NCI-H748 (cell line): ENCODE measurements around the gene DGKB.
"Not testable (repeated sequence)": the region's sequence is repeated elsewhere in the genome, so short reads cannot be mapped to it uniquely, and the experiment has no call there.

Experiments used
- DNase-seq: peaks from one replicate; lab custom pipeline; 2025; ENCODE audit not compliant: unreplicated experiment; lab: John Stamatoyannopoulos, UW

The DGKB gene

DNA sequence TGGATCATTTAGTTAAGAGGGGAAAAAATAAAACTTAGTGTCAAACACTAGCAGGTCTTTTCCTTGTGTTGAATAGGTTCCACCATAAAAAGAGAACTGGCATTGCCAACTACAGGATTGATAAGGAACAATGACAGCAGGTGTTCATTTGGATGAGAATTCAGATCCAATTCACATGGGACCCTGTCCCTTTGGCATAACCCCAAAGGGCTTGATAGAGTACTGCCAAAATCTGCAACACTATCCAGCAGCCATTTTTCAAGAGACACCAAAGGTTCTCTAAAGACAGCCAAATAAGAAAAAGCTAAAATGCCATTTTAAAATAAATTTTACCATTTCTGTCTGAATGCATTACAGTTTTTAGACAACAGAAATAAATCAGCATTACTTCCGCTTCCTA, 422.3 kb downstream of the DGKB start:
- DNase-seq, result no peak

DNA sequence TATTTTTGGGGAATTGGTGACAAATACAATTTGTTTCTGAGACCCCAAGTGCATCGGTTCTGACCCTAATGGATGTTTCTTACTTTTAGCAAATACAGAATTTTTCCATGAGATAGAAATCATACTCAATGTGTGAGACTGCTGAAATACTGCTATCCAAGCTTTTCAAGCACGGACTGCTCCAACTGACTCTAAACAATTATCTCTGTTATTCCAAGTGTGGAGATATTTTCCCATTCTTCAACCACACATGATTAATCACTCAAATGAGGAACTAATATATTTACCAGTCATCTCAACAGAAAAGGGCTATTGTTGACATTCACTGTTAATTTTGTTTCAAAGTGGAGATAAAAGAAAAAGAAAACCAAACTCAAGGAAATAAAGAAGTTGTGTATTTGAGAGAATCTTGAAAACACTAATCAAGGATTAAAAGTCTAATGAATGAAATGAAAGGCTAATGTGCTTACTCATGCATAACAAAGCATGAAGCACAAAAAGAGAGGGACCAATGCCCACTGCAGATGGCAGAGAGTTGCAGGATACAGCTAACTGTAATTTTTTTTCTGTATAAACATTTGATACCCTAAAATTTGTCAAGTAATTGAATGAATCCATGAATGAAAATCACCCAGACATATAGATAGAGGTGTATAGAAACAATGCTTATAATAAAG, 423.6 kb downstream of the DGKB start:
- DNase-seq, result no peak

DNA sequence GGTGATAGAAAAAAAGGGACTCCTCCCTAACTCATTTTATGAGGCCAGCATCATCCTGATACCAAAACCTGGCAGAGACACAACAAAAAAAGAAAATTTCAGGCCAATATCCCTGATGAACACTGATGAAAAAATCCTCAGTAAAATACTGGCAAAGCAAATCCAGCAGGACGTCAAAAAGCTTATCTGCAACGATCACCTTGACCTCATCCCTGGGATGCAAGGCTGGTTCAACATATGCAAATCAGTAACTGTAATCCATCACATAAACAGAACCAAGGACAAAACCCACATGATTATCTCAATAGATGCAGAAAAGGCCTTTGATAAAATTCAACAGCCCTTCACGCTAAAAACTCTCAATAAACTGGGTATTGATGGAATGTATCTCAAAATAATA, 440.8 kb downstream of the DGKB start:
- DNase-seq, result not testable (repeated sequence)

DNA sequence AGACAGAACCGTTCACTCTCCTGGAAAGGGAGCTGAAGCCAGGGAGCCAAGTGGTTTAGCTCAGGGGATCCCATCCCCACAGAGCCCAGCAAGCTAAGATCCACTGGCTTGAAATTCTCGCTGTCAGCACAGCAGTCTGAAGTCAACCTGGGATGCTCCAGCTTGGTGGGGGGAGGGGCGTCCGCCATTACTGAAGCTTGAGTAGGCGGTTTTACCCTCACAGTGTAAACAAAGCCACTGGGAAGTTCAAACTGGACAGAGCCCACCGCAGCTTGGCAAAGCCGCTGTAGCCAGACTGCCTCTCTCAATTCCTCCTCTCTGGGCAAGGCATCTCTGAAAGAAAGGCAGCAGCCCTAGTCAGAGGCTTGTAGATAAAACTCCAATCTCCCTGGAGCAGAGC, 443.7 kb downstream of the DGKB start:
- DNase-seq, result not testable (repeated sequence)

DNA sequence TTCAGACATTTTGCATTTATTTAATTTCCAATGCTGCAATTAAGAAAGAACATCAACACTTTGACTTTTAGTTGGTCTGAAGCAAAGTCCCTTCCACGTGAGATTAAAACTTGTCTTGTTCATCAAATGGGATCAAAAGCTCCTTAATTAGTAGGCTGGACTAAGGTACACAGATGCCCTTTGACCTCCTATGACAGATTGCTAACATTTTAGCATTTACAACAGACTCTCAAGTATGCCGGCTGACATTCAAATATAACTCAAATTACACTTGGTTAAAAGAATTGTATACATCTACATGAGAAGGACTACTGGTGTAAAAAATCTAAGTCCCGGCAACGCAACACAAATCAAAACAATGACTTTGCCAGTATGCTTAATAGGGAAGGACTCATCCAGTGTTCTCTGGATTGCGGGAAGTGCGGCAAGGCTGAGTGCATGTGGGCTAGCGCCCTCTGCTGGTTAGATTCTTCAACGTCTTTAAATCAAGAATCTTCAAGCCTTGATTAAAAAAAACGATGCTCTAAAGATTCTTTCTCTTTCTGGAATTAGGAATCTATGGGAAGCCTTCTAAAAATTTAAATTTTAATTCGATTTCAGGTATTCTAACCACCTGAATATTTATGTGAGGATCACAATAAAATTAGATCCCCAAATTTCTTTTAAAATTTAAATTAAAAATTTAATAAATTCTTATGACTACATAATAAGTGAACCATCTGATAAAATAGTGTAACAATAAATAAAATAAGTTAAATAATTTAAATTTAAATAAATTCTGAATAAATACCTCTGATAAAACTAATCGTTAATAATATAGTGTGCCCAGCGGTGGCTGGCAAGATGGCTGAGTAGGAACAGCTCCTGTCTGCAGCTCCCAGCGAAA, 444.7 kb downstream of the DGKB start:
- DNase-seq, result peak; percentile 91

DNA sequence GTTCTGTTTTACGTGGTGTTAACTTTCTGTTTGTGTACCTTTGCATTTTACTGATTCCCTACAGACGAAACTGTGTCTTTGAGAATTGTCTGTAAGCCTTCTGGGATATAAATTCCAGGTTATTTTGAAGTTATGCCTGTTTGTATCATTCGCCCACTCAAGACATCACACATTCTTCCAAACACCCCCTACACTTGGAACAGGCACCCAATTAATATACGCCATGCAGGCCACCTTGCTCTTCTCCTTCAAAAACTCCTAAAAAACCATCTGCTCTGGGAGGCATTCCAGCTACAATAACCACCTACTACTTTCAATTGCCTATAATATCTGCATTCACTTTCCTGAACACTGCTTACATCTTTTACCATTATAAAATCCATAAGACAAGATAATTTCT, 453.3 kb downstream of the DGKB start:
- no peak for DNase-seq

DNA sequence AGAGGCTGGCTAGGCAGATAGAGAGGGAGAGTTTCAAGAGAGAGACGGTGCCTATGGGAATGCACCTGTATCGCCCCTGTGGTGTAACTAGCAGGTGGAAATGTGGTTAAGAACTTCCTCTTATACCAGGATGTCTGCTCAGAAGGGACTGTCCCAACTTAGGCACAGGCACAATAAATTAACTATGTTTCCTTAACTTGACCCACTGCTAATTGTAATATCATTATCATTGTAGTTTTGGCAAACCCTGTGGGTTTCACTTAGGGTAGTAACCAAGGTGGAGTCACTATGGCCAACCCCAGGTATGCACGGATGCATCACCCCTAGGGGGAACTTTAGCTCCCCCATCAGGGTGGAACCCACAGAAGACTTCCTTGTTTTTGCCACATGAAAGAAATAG, 455.7 kb downstream of the DGKB start:
- DNase-seq, result no peak

DNA sequence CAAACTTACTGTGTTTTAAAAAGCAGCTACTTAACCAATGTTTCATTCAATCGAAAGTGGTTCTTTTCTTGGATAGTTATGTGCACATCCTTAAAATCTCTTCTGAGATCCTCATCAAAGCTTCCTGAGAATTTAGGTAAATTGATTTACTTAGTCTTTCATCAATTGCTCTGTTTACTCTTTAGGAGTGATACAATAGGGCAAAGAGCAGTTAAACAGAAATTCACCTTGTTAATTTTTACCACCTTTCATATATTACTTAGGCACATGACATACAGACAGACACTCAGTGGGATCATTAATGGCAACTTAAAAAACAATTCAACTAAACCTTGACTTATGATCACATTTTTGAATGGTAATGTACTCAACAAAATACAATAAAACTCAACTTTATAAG, 456.3 kb downstream of the DGKB start:
- DNase-seq, result no peak

DNA sequence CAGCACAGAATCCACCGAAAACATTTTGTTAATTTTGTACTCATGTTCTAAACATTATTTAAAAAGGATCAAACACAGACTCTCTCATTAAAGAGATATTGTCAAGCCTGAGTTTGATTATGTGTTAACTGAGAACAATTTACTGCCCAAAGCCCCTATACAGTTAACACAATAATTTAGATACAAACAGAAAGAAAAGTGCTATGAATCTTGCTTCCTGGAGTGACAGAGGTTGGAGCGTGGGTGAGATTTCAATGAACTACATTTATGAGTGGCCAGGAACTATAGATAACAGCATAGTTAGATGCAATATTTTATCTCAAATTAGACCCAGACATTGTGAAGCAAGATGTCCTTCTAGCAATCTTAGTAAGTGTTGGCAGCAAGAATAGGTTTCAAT, 464.2 kb downstream of the DGKB start:
- no peak for DNase-seq

DNA sequence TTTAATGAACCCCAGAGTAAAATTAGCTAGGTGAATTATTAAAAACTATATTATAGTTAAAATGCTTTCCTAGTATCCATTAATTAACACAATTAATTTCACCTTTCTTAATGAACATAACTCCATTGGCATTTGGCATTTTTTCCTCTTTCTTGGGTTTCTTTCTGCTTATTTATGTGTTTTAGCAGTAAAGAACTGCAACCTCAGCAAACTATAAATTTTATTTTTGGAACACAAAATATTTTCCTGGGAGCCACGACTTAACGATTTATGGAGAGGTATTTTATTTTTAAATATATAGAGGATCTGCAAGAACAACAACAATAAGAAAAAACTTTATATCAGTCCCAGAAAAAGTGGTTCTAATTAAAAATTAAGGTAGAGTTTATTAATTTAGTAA, 465.7 kb downstream of the DGKB start:
- DNase-seq, result no peak

DNA sequence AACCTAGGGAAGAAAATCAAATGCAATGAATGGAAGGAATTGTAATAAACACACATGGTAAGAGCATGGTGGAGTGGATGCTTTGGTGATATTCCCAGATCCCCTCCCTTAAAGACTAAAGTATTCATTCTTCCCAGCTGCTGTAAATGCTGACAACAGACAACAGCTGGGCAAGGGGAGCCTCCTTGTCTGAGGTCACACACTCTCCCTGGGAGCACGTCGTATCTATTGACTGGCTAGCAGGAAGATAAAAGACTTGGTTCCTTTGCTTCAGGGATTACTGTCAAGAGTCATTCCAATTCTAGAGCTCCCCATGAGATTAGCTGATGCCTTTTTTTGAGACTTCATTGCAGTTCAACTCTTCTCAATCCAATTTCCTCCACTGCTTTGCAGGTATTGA, 469.6 kb downstream of the DGKB start:
- no peak for DNase-seq

DNA sequence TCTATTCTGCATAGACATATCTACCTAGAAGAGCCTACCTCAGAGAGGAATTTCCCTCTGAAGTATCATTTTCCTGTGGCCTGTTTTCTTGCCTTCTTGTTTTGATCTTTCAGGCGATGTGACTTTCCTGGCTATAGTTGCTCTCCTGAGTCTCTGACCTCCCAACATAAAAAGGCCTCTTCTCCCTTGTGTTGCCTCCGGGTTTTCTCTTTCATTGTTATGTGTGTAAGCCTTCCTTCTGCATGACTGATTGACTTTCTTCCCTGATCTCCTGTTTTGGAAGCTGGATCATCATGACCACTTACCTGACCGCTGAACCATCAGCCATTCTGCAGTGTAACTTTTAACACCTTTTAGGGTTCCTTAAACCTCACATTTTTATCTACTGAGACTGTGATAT, 471.6 kb downstream of the DGKB start:
- no peak for DNase-seq

DNA sequence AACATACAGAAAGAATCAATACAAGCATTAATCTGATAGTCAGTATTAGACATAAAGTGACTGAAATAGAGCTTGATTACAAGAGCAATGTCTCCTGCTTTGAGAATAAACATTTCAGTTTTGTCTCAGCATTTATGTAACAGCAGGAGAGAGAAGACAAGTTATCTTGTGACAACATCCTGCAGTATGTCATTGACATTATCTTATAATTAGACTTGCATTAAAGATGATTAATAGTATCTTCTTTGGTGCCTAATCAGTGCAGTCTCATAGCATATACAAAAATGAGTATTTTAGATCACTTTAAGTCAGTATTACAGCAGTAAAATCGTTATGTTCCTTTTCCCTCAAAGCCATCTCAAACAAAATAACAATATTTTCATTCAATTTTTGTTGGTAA, 477.0 kb downstream of the DGKB start:
- DNase-seq, result peak; percentile 21

DNA sequence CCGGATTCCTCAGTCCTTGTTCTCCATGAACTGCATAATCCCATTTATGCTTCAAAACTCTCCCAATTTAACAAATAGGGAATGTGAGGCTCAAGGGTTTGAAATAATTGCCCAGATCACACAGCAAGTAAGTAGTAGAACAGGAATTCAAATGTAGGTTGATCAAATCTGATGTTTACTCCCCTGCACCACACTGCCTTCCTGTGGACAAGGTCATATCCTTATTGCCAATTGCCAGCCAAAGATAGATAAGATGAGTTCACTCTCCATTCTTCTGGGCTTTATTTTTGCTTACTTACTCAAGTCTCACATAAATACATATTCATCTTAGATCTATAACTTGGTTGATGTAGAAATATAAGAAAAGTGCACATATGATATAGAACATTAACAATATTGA, 477.9 kb downstream of the DGKB start:
- peak; percentile 42 for DNase-seq

DNA sequence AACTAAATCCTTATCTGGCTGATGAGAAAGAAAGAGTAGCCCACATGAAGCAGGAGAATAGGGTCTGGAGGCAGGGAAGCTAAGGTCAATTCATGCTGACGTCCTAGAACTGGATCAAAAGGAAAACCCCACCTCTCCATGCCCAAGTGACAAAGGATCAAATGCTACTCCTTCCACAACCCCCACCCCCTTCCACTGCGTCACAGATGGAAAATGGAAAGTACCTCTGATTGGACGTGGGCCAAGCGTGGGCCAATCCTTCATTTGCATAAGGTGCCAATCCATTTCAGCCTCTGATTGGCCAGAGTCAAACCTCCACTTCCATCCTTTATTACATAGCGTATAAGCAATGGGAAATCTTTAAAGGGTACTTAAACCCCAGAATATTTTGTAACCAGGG, 481.8 kb downstream of the DGKB start:
- no peak for DNase-seq

DNA sequence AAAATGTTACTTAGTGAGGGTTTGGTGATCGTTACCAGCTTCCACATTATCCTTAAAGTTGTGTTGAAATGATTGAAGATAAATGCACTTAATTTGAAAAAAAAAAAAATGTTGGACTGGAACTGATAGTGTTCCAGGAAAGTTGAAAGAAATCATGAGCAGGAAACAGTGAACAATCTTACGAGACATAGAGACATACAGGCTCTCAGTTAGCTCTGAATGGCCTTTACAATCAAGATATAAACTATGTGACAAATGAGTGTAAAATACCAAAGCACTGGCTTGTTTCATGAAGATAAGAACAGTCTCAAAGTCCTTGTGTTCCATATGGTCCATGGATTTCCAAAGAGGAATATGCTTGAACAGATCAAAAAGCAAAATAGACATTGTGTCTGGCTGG, 483.0 kb downstream of the DGKB start:
- no peak for DNase-seq

DNA sequence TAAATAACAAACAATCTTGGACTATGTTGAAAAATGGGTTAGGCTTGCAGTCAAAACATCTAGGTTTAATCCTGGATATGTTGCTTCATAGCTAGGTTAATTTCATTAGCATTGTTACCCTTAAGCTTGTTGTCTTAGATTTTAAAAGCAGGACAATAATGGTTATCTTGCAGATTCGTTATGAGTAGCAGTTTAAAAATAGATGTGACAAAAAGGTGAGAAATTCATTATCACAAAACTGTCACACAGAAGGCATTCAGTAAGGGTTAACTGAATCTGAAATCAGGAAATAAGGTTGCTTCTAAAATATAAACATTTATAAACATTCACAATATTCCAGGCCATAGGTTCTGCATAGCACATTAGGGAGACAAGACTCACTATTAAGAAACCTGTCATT, 483.9 kb downstream of the DGKB start:
- no peak for DNase-seq

DNA sequence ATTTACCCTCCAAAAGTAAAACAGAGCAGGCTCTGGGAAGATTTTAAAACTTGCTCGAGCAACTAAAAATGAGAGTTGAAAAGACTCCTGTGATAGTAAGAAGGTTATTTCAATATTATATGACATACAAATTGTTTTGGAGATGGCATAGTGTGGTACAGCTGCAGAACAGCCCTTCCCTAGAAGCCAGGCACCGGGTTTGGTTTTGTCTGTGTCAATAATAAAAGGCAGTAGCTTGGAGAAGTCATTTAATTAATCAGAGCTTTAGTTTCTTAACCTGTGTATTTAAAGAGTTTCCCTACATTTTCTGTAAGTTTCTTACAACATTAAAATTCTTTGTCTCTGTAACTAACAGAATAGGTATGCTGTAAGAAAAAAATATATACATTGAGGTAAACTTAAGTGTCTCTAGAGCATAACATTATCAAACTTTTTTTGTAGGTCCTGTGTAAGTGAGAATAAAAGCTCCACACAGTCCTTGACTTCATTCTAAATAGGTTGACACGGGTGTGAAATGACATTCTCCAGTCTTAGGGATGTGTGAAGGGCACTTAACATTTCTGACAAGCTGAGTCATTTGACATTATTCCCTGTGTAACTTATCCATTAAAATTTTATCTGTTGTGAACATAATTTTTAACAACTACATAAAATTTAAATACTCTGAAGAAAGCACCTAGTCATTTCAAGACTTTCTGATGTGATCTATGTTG, 488.1 kb downstream of the DGKB start:
- DNase-seq, result no peak

DNA sequence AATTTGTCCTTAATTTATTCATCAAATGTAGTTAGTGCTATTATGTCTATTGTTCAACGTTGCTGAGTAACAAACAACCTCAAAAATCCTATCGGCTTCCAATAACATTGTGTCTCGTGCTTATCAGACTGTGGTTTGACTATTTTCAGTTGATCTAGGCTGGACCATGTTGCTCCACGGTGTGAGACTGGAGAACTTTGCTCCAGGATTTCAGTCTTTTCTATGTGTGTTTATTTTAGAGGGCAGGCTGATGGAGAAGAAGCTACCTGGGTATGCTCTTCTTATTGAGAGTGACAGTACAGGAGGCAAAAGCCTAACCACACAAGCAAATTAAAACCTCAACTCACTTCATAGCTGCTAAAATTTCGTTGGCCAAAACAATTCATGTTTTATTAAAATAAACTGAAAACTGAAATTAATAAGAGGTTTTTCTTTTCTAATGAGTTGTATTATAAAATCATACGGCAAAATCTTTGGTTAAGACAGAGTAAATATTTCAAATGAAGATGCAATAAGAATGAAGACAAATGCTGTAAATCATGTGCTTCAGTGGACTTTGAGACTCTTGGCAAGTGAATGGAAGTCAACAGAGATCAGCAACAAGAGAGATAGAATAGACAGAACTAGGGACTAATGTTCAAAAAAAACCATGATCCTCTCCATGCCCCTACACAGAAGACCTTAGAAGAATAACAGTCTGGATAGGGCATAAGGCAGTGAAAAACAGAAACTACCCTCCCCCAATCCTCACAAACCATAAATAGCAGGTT, 495.1 kb downstream of the DGKB start:
- no peak for DNase-seq

DNA sequence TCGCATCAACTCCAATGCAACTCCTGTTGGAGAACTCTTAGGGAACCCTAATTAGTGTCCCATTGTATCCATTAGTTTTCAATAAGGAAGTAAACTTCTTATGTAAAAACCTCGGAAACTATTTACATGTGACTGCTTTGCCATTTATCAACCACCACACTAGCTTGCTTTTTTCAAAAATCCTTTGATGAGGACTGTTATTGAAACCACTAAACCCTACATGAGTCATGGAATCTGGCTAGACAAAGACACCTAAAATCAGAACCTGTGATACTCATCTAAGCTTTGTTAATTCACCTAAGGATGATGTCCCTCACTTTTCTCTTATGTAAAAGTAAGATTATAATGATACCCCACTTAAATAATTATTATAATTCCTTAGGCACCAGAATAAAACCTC, 499.0 kb downstream of the DGKB start:
- DNase-seq, result no peak

DNA sequence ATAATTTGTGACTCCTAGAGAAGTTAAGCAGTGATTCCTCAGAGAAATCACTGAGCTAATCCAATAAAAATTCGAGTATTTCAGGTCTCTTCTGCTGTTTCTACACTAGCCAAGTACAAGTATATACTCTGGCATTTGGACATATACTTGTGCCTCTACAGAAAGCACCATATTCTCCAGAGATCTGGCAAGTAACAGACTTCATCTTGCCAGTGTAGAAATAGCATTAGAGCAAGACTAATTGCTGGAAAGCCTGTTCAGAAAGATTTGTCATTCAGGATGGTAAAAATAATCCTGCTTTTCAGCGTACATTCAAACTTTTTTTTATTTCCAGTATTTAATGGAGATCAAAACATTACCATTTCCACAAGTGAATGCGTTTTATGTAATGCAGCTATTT, 502.3 kb downstream of the DGKB start:
- no peak for DNase-seq
